Prostate gland (tissue), 2 donors: ENCODE data around the gene ALKBH5. TPM values are rescaled to one million over a fixed set of nuclear protein-coding genes. Genes with fewer than 3 reads are reported as not detected.

ENCODE experiments used
- DNase-seq: peaks from one replicate; pipeline ENCODE4 v3.0.0-alpha.2; 2019; ENCODE audit warnings: low spot score
- H3K27ac ChIP-seq, 2 donors: fragments of 200-600 bp; sonication (generic); 2 replicates each; pipeline ENCODE4 v1.5.1; 2017 to 2019
- H3K27me3 ChIP-seq: fragments of 200-600 bp; sonication (generic); replicated peaks from 2 replicates; pipeline ENCODE4 v1.5.1; 2019; ENCODE audit not compliant: insufficient read depth
- H3K36me3 ChIP-seq, 2 donors: fragments of 200-600 bp; sonication (generic); 1 replicate in 1 of 2; 2 replicates in 1 of 2; pipeline versions ENCODE4 v1.5.1 to v1.8.1; 2017 to 2019
- H3K4me1 ChIP-seq: fragments of 200-600 bp; sonication (generic); replicated peaks from 2 replicates; pipeline ENCODE4 v1.5.1; 2019
- H3K4me3 ChIP-seq, 2 donors: fragments of 200-600 bp; sonication (generic); 2 replicates each; pipeline ENCODE4 v1.5.1; 2017 to 2019
- H3K9me3 ChIP-seq: fragments of 200-600 bp; sonication (generic); 2 replicates; pipeline ENCODE4 v1.5.1; 2017
- CTCF ChIP-seq, 4 experiments: fragments of 200-600 bp in 2 of 4; fragments of 450-650 bp in 2 of 4; sonication (generic) in 2 of 4; IDR thresholded peaks; 1 replicate in 3 of 4; 2 replicates in 1 of 4; pipeline ENCODE4 v1.5.1; 2016 to 2019; ENCODE audit warnings: antibody characterized with exemption in 4 of 4, mild to moderate bottlenecking in 2 of 4, moderate library complexity in 2 of 4
- POLR2A ChIP-seq: fragments of 450-650 bp; IDR thresholded peaks from one replicate; pipeline ENCODE4 v1.6.1; 2016; ENCODE audit warnings: antibody characterized with exemption, mild to moderate bottlenecking
- POLR2AphosphoS5 ChIP-seq: sonication (generic); formaldehyde crosslinking; IDR thresholded peaks from one replicate; pipeline ENCODE4 v1.6.1; 2017; ENCODE audit warnings: antibody characterized with exemption
- WGBS: methylation state at CpG from one replicate; pipeline ENCODE4 v1.1.5; 2018; 5-methylcytosine and 5-hydroxymethylcytosine counted together
- intact Hi-C: fragments of 100-400 bp; cut with DNase I; formaldehyde crosslinking; loops from one replicate; pipeline ENCODE4 v1.14.2; 2022
- total RNA-seq, 2 donors: library from RNA; depleted of rRNA; stranded (reverse); fragments of >200 nt; gene quantifications; one replicate each; pipeline ENCODE4 v1.1.0, GENCODE V29; 2016

ALKBH5 gene
- total RNA-seq, 2 donors from 2014 or later: 132 to 230 TPM

- Histone ChIP-seq H3K4me1 (no peaks in the 10 kb centered on the region), H3K36me3 (no peaks in the 10 kb centered on the region), H3K27me3 (no peaks in the 10 kb centered on the region), H3K9me3 (no peaks in the 10 kb centered on the region), H3K27ac (no peak overlapping the region), H3K4me3 (no peak overlapping the region)
- intact Hi-C loops: no loop called here
- WGBS: 89% methylated on average over 4 of the region's 4 CpGs
- no peak for DNase-seq
- no peak for TF ChIP-seq POLR2AphosphoS5
- TF ChIP-seq POLR2A: no peak
- TF ChIP-seq CTCF (IDR thresholded peaks at IDR 0.05): no peak
Observed at GRCh38 chr17:18224053-18224386, 40.4 kb downstream of the ALKBH5 start.

DNA sequence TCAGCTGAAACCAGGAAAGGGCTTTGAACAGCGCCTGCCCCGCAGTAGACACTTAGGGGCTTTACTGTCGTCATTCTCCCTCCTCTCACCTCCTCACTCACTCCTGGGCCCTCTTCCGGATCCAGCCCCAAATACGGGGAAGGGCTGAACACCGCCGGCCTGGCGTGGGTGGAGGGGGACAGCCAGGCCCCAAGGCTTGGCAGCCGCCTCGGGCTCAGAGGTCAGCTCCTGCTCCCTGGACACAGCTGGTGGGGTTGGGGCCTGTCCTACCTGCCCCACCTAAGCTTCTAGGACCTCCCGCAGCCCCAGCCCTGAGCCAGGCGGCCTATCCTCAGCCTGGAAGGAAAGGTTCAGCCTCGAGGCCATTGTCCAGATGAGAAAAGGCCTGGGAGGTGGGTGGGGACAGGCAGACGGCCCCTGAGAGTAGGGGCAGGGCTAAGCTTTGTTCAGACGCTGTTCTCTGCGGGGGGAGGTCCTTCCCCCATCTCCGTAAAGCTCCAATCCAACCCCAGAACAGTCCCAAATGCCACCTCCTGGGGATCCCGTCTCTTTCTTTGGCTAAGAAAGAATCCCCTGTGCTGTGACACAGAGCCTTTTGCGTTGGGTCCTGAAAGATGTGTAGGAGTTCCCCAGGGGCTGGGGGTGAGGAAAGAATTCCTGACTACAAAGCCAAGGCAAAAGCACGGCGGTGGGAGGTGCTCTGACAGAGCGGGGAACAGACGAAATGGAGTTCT is 40.9 kb downstream of the ALKBH5 start:
- TF ChIP-seq CTCF (IDR thresholded peaks at IDR 0.05) (no peak), POLR2AphosphoS5 (no peak), POLR2A (no peak)
- Histone ChIP-seq H3K9me3 (no peaks in the 10 kb centered on the region), H3K4me3 (peak overlapping the region; percentile 16 to 27), H3K36me3 (no peaks in the 10 kb centered on the region), H3K27me3 (no peaks in the 10 kb centered on the region), H3K4me1 (no peaks in the 10 kb centered on the region), H3K27ac (peak overlapping the region in 1 of 2 donors; percentile 13)
- intact Hi-C loops: no loop called here
- DNase-seq: no peak
- WGBS: 47% methylated on average over 23 of the region's 23 CpGs

DNA sequence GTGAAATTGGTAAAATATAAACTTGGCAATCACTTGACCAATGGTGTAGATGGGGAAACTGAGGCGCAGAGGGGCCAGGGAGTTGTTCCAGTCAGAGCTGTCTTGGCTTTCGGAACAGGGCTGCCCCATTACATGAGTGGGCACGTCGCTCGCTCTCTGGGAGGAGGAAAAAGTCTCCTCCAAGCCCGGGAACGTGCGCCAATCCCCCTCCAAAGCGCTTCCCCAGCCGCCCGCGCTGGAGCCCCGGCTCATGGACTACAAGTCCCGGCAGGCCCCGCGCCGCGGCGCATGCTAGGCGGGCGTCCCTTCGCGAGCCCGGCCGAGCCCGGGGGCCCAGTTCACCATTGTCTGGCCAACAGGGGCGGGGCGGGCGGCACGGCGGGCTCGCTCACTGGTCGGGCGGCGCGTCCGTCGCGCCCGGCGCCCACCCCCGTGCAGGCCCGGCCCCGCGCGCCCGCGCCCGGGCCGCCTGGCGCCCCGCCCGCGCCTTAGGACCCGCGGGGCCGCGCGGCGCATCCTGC is 41.6 kb downstream of the ALKBH5 start, which contains the start of gene LLGL1:
Gene LLGL1 (plus strand): TSS at position 515 of the 521 bp plus-strand sequence. CDS start 48 bp downstream, outside the sequence.
- intact Hi-C loops: no loop called here
- peak within 1 kb of the TSS; percentile 53 to 57 for H3K4me3 ChIP-seq
- no peaks in the 10 kb centered on the region for H3K9me3 ChIP-seq
- no peaks in the 10 kb centered on the region for H3K36me3 ChIP-seq
- WGBS: under 1% methylated on average over 26 of the region's 60 CpGs
- no peaks in the 10 kb centered on the region for H3K27me3 ChIP-seq
- H3K4me1 ChIP-seq: no peaks in the 10 kb centered on the region
- TF ChIP-seq POLR2AphosphoS5 (peak; percentile 76), CTCF (IDR thresholded peaks at IDR 0.05) (peak in 1 of 4 experiments; percentile 15), POLR2A (no peak)
- DNase-seq: peak; percentile 95
- H3K27ac ChIP-seq: peak within 1 kb of the TSS in 1 of 2 donors; percentile 13

- H3K4me1 ChIP-seq: no peaks in the 10 kb centered on the region
- TF ChIP-seq POLR2A (no peak), CTCF (IDR thresholded peaks at IDR 0.05) (no peak), POLR2AphosphoS5 (no peak)
- no peaks in the 10 kb centered on the region for H3K36me3 ChIP-seq
- H3K27ac ChIP-seq: no peak overlapping the region
- H3K9me3 ChIP-seq: no peaks in the 10 kb centered on the region
- peak overlapping the region; percentile 53 to 57 for H3K4me3 ChIP-seq
- no peak for DNase-seq
- WGBS: 1% methylated on average over 29 of the region's 57 CpGs
- intact Hi-C loops: no loop called here
- no peaks in the 10 kb centered on the region for H3K27me3 ChIP-seq
Observed at GRCh38 chr17:18225642-18226283, 42.1 kb downstream of the ALKBH5 start.
